ENCODE results near the gene ASPSCR1. TPM values are rescaled to one million over a fixed set of nuclear protein-coding genes. Genes with fewer than 3 reads are reported as not detected.
A peak's percentile ranks its signal among the peaks of the same experiment; 100 is the strongest.

The ASPSCR1 gene
- total and polyA plus RNA-seq, 8 donors = 11.7 to 143 (median 55.6) TPM

GRCh38 chr17:81958633-81959342 is 18.6 kb upstream of the ASPSCR1 start:
- no peak for DNase-seq
- TF ChIP-seq EP300 (IDR thresholded peaks at IDR 0.05) (no peak), CTCF (IDR thresholded peaks at IDR 0.05) (no peak), POLR2A (IDR thresholded peaks at IDR 0.05) (no peak), POLR2AphosphoS5 (IDR thresholded peaks at IDR 0.05) (no peak)
- peaks cover 20 to 28% (median 26%) of the 10 kb centered on the region in 4 donors for H3K4me1 ChIP-seq
- intact Hi-C loops (cut with DNase I; ENCODE audit: low total_unique reads) = no loop called here
- peaks cover 19 to 97% (median 53%) of the 10 kb centered on the region in 3 donors for H3K27me3 ChIP-seq
- H3K4me3 ChIP-seq = peak overlapping the region in 3 of 4 donors; percentile 44 to 62 (median 52)
- no peaks in the 10 kb centered on the region for H3K36me3 ChIP-seq
- 50 to 61% (median 56%) methylated on average over 4 to 15 of the region's 15 CpGs for WGBS, 5 donors
- H3K27ac ChIP-seq = no peak overlapping the region
- no peaks in the 10 kb centered on the region for H3K9me3 ChIP-seq

- Histone ChIP-seq H3K27me3 (peaks cover 19 to 97% (median 53%) of the 10 kb centered on the region in 3 donors), H3K9me3 (no peaks in the 10 kb centered on the region), H3K4me3 (peak overlapping the region; percentile 44 to 62 (median 48)), H3K4me1 (peaks cover 20 to 28% (median 26%) of the 10 kb centered on the region in 4 donors), H3K27ac (no peak overlapping the region), H3K36me3 (no peaks in the 10 kb centered on the region)
- intact Hi-C loops (cut with DNase I; ENCODE audit: low total_unique reads) = loop anchor here (5.0 kb wide), 1 partner anchor 58 kb away; no protein-coding TSS in a partner anchor
- DNase-seq = peak; percentile 84 to 88
- WGBS, 5 donors = 0 to 3% (median 1%) methylated on average over 1 to 112 of the region's 112 CpGs
- TF ChIP-seq EP300 (IDR thresholded peaks at IDR 0.05) (no peak), POLR2AphosphoS5 (IDR thresholded peaks at IDR 0.05) (peak in 1 of 3 donors; percentile 17), CTCF (IDR thresholded peaks at IDR 0.05) (peak in 4 of 7 experiments; percentile 11 to 91 (median 68)), POLR2A (IDR thresholded peaks at IDR 0.05) (no peak)
Observed at GRCh38 chr17:81959362-81960129, 17.9 kb upstream of the ASPSCR1 start.

GRCh38 chr17:81960130-81960958 is 17.1 kb upstream of the ASPSCR1 start:
- WGBS, 5 donors = 0 to 5% (median 2%) methylated on average over 23 to 91 of the region's 98 CpGs
- TF ChIP-seq EP300 (IDR thresholded peaks at IDR 0.05) (no peak), POLR2AphosphoS5 (IDR thresholded peaks at IDR 0.05) (no peak), POLR2A (IDR thresholded peaks at IDR 0.05) (no peak), CTCF (IDR thresholded peaks at IDR 0.05) (no peak)
- no peak for DNase-seq
- intact Hi-C loops (cut with DNase I; ENCODE audit: low total_unique reads) = loop anchor here (5.0 kb wide), 1 partner anchor 57 kb away; no protein-coding TSS in a partner anchor
- no peak overlapping the region for H3K27ac ChIP-seq
- H3K27me3 ChIP-seq = peaks cover 19 to 92% (median 53%) of the 10 kb centered on the region in 3 donors
- H3K36me3 ChIP-seq = no peaks in the 10 kb centered on the region
- H3K4me1 ChIP-seq = peaks cover 20 to 28% (median 26%) of the 10 kb centered on the region in 4 donors
- no peaks in the 10 kb centered on the region for H3K9me3 ChIP-seq
- peak overlapping the region; percentile 44 to 62 (median 48) for H3K4me3 ChIP-seq

Data from stomach (tissue), 9 donors.